IMR-90 (cell line): ENCODE data around the gene NME1. TPM values are rescaled to one million over a fixed set of nuclear protein-coding genes. Genes with fewer than 3 reads are reported as not detected.
A peak's percentile ranks its signal among the peaks of the same experiment; 100 is the strongest.
"Not testable (repeated sequence)": the region's sequence is repeated elsewhere in the genome, so short reads cannot be mapped to it uniquely, and the experiment has no call there.

Source experiments
- ATAC-seq: fragments of 200-7000 bp; cut with Tn5 transposase; 2 replicates; pipeline ENCODE4 v1.9.1; 2020; ENCODE audit warnings: low read depth, mild to moderate bottlenecking, moderate library complexity
- BruUV-seq: library from RNA; stranded (reverse); fragments of 400-500 nt; replicated peaks from 2 replicates; lab custom pipeline; 2021; lab: Mats Ljungman, UMichigan
- CTCF ChIA-PET: fragments of 300-600 bp; formaldehyde crosslinking; extraction: SDS; loops from one replicate; lab custom pipeline; 2021; ENCODE audit warnings: antibody characterized with exemption; lab: Yijun Ruan, JAX
- POLR2A ChIA-PET: fragments of 300-600 bp; sonication (Branson Sonifier 250); formaldehyde crosslinking; loops from one replicate; lab custom pipeline; 2022; ENCODE audit warnings: antibody characterized with exemption; ENCODE audit not compliant: unreplicated experiment; lab: Charles Lee
- DNase-seq: peaks from one replicate; pipeline ENCODE4 v3.0.0; 2013
- H2AFZ ChIP-seq: replicated peaks from 2 replicates; pipeline ENCODE3; 2013; ENCODE audit warnings: low read length, mild to moderate bottlenecking; ENCODE audit not compliant: poor library complexity
- H2AK5ac ChIP-seq: 2 replicates; pipeline ENCODE4 v1.6.1; 2013; ENCODE audit warnings: low read depth, low read length, inconsistent platforms
- H2AK9ac ChIP-seq: replicated peaks from 2 replicates; pipeline ENCODE3; 2013; ENCODE audit warnings: mild to moderate bottlenecking, low read depth, low read length, moderate library complexity; ENCODE audit not compliant: poor library complexity
- H2BK120ac ChIP-seq: 2 replicates; pipeline ENCODE4 v1.6.1; 2013; ENCODE audit warnings: low read depth, low read length, inconsistent platforms
- H2BK15ac ChIP-seq: 3 replicates; pipeline ENCODE4 v1.6.1; 2013; ENCODE audit warnings: low read depth, low read length, inconsistent platforms
- H2BK20ac ChIP-seq: 2 replicates; pipeline ENCODE4 v1.6.1; 2013; ENCODE audit warnings: low read depth, mild to moderate bottlenecking, inconsistent platforms, low read length, moderate library complexity
- H2BK5ac ChIP-seq: 2 replicates; pipeline ENCODE4 v1.6.1; 2013; ENCODE audit warnings: mild to moderate bottlenecking, low read depth, low read length, inconsistent platforms; ENCODE audit not compliant: poor library complexity, severe bottlenecking
- H3K14ac ChIP-seq: replicated peaks from 2 replicates; pipeline ENCODE4 v1.6.1; 2013; ENCODE audit warnings: low read depth, low read length, inconsistent platforms
- H3K18ac ChIP-seq: 2 replicates; pipeline ENCODE4 v1.6.1; 2013; ENCODE audit warnings: low read depth, low read length, control low read depth
- H3K23ac ChIP-seq: 2 replicates; pipeline ENCODE4 v1.6.1; 2013; ENCODE audit warnings: low read depth, low read length, inconsistent platforms
- H3K27ac ChIP-seq: 2 replicates; pipeline ENCODE4 v1.5.1; 2013; ENCODE audit warnings: mild to moderate bottlenecking, control low read depth, low read length; ENCODE audit not compliant: insufficient read depth
- H3K27me3 ChIP-seq: 2 replicates; pipeline ENCODE4 v1.6.1; 2013; ENCODE audit warnings: low read length; ENCODE audit not compliant: control insufficient read depth, insufficient read depth
- H3K36me3 ChIP-seq: 2 replicates; pipeline ENCODE4 v1.6.1; 2013; ENCODE audit warnings: low read length, mixed read lengths; ENCODE audit not compliant: control insufficient read depth, insufficient read depth
- H3K4ac ChIP-seq: 2 replicates; pipeline ENCODE4 v1.6.1; 2013; ENCODE audit warnings: low read depth, low read length, inconsistent platforms
- H3K4me1 ChIP-seq: 2 replicates; pipeline ENCODE4 v1.6.1; 2013; ENCODE audit warnings: low read length, mixed read lengths; ENCODE audit not compliant: control insufficient read depth, insufficient read depth
- H3K4me2 ChIP-seq: 2 replicates; pipeline ENCODE4 v1.6.1; 2013; ENCODE audit warnings: low read depth, mild to moderate bottlenecking, control low read depth, low read length, moderate library complexity
- H3K4me3 ChIP-seq: 2 replicates; pipeline ENCODE4 v1.5.1; 2013; ENCODE audit warnings: low read depth, mild to moderate bottlenecking, control low read depth, low read length, moderate library complexity; ENCODE audit not compliant: insufficient read depth
- H3K56ac ChIP-seq: 2 replicates; pipeline ENCODE4 v1.6.1; 2013; ENCODE audit warnings: low read length, inconsistent platforms; ENCODE audit not compliant: insufficient read depth; ENCODE audit errors: extremely low read depth
- H3K79me1 ChIP-seq, 2 experiments: 2 replicates each; pipeline ENCODE4 v1.6.1; 2013; ENCODE audit warnings: low read length in 2 of 2, inconsistent platforms in 1 of 2, low read depth in 1 of 2
- H3K9ac ChIP-seq: 2 replicates; pipeline ENCODE4 v1.6.1; 2013; ENCODE audit warnings: low read depth, low read length, control low read depth
- H3K9me1 ChIP-seq: 2 replicates; pipeline ENCODE4 v1.6.1; 2013; ENCODE audit warnings: low read length, inconsistent platforms; ENCODE audit not compliant: insufficient read depth
- H3K9me3 ChIP-seq: 2 replicates; pipeline ENCODE4 v1.6.1; 2013; ENCODE audit warnings: low read length; ENCODE audit not compliant: control insufficient read depth, insufficient read depth
- H4K20me1 ChIP-seq: 2 replicates; pipeline ENCODE4 v1.6.1; 2013; ENCODE audit warnings: low read length, inconsistent platforms; ENCODE audit not compliant: insufficient read depth
- H4K5ac ChIP-seq: 2 replicates; pipeline ENCODE4 v1.6.1; 2013; ENCODE audit warnings: mild to moderate bottlenecking, low read depth, low read length, control low read depth
- H4K8ac ChIP-seq, 2 experiments: 2 replicates each; pipeline ENCODE4 v1.6.1; 2013; ENCODE audit warnings: low read depth in 2 of 2, low read length in 2 of 2, control low read depth in 1 of 2, inconsistent platforms in 1 of 2
- H4K91ac ChIP-seq: 2 replicates; pipeline ENCODE4 v1.6.1; 2013; ENCODE audit warnings: low read depth, low read length, inconsistent platforms; ENCODE audit not compliant: insufficient read depth
- WGBS, 2 experiments: methylation state at CpG; one replicate each; pipeline versions ENCODE4 v1.1.5 to v1.1.7; 2013; ENCODE audit warnings: missing lambda C conversion rate in 2 of 2; ENCODE audit not compliant: insufficient read length in 1 of 2; ENCODE audit errors: extremely low coverage in 2 of 2; 5-methylcytosine and 5-hydroxymethylcytosine counted together
- dilution Hi-C: fragments of 300-500 bp; cut with HindIII; formaldehyde crosslinking; loops from one replicate; pipeline ENCODE4 v1.14.3; 2018; ENCODE audit warnings: low sequenced_read_pairs; ENCODE audit not compliant: unreplicated experiment
- in situ Hi-C: fragments of 300-500 bp; cut with MboI; formaldehyde crosslinking; loops from 3 replicates; pipeline ENCODE4 v1.14.3; 2019; ENCODE audit warnings: low sequenced_read_pairs, inconsistent platforms, mixed read lengths
- intact Hi-C: fragments of 100-400 bp; cut with micrococcal nuclease; formaldehyde crosslinking; loops from 2 replicates; pipeline ENCODE4 v1.10.0; 2022
- polyA plus RNA-seq, 3 experiments: library from polyadenylated mRNA; depleted of rRNA; stranded (reverse); fragments of >200 nt; gene quantifications; 2 replicates each; pipeline ENCODE4 v1.2.3, GENCODE V29; 2012; ENCODE audit warnings: low replicate concordance in 1 of 3
- total RNA-seq: library from RNA; depleted of rRNA; stranded (reverse); fragments of >200 nt; gene quantifications from 2 replicates; pipeline ENCODE4 v1.2.3, GENCODE V29; 2012

The NME1 gene
- total and polyA plus RNA-seq, 2 of the 4 experiments (the other 2 are of a cell fraction), result 311 to 312 TPM

DNA sequence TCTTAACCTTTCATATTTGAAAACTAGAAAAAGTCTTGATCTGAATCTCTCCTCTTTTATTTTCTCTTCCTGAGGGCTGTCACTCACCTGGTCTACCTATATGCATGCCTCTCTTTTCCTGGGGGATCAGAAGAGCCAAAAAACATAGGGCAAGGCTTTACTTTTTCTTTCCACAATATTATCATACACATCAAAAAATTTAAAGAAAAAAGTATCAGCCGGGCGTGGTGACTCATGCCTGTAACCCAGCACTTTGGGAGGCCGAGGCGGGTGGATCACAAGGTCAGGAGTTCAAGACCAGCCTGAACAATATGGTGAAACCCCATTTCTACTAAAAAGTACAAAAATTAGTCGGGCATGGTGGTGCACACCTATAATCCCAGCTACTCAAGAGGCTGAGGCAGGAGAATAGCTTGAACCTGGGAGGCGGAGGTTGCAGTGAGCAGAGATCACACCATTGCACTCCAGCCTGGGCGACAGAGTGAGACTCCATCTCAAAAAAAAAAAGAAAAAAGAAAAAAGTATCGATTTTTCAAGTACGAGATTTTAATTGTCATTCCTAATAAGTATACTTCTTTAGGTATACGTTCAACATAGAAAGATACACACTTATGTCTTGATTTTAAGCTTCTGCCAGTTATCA lies 30.8 kb upstream of the NME1 start:
- intact Hi-C loops, H2AK5ac ChIP-seq, H2AK9ac ChIP-seq, H3K18ac ChIP-seq, ATAC-seq, H3K27me3 ChIP-seq, H4K5ac ChIP-seq, H3K4me2 ChIP-seq, BruUV-seq, POLR2A ChIA-PET, H3K56ac ChIP-seq, H3K36me3 ChIP-seq, dilution Hi-C loops, DNase-seq, H3K4me3 ChIP-seq, in situ Hi-C loops, H4K91ac ChIP-seq, H3K23ac ChIP-seq, H3K4me1 ChIP-seq, H3K14ac ChIP-seq, H3K9me3 ChIP-seq, H3K27ac ChIP-seq, H3K9ac ChIP-seq: not testable (repeated sequence)
- Histone ChIP-seq H3K4ac (peak overlapping the region; percentile 91; the same call in 1 of the 2 replicates), H2BK15ac (0 out of 3 replicates have a peak overlapping the region, but pooled peaks have one; percentile 72), H2AFZ (peak overlapping the region; percentile 90), H3K79me1 (peaks cover 10 to 26% of the 10 kb centered on the region in 2 experiments; a peak in 3 of 4 replicates), H2BK20ac (peak overlapping the region; percentile 53; the same call in 1 of the 2 replicates), H4K8ac (peak overlapping the region in 1 of 2 experiments; percentile 75; a peak in 1 of 4 replicates), H2BK120ac (peak overlapping the region; percentile 71; the same call in 1 of the 2 replicates), H3K9me1 (peaks cover 21% of the 10 kb centered on the region), H4K20me1 (peaks cover 28% of the 10 kb centered on the region), H2BK5ac (peak overlapping the region; percentile 85)
- WGBS, 2 experiments, result 83% methylated on average over 1 of the region's 10 CpGs; no CpG with 5 or more reads in 1 of the 2 experiments
- CTCF ChIA-PET, result interaction anchor here (0.6 to 0.7 kb wide), 2 partner anchors 65 to 100 kb away, joined by 3 to 4 read pairs; no protein-coding TSS in a partner anchor
